ENCODE results near the gene CELSR1.
"Not testable (repeated sequence)": the region's sequence is repeated elsewhere in the genome, so short reads cannot be mapped to it uniquely, and the experiment has no call there.

CELSR1 gene

DNA sequence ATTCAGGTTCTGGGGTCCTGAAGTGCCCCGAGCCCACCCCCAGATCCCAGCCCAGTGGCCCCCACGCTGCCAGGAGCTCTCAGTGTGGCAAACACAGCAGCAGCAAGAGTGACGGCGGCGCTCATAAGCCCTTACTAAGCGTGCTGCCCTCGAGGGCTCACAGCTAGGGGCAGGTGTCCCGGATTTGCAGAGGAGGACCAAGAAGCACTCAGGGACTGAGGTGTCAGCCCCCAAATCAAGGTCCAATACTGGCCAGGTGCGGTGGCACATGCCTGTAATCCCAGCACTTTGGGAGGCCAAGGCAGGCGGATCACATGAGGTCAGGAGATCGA lies 25.4 kb downstream of the CELSR1 start:
- DNase-seq, result no peak

GRCh38 chr22:46511151-46512038 lies 26.0 kb downstream of the CELSR1 start:
- DNase-seq, result no peak

GRCh38 chr22:46509416-46510089 lies 27.9 kb downstream of the CELSR1 start:
- no peak for DNase-seq

DNA sequence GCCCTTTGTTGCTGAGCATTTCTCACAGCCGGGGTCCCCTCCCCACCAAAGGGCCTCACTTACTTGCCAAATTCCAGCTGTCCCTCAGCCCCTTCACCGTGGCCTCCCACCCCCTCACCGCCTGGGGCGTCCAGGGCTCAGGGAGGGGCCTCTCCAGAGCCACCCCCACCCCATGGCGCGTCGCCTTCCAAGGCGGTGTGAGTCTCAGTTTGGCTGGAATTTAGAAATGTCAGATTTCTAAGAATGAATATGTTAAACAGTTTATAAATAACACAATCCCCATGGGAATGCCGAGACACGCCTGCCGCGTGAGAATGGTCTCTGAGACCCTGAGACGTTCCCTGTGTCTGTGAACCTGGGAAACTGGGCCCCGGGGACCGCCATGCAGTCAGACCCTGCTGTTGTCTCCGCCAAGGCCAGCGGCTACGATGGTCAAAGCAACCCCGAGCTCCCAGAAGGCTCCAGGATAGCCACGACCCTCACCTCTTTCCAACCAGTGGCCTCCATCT lies 28.9 kb downstream of the CELSR1 start:
- DNase-seq, result no peak

GRCh38 chr22:46507451-46508425 lies 29.7 kb downstream of the CELSR1 start:
- no peak for DNase-seq

DNA sequence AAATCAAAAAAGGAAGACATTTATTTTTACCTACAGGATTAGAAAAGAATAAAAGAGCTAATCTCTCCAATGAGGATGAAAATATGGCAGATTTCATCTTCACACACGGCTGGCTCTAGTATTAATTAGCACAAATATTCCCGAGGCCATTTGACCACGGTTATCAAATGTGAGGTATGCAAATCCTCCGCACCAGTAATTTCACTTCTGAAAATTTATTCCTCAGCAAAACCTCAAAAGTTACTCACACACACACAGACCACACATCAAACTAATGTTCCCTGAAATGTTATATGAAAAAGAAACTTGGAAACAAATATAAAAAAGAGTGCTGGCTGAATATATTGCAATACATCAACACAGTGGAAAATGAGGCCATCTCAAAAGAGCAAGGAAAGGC lies 32.8 kb downstream of the CELSR1 start:
- no peak for DNase-seq

DNA sequence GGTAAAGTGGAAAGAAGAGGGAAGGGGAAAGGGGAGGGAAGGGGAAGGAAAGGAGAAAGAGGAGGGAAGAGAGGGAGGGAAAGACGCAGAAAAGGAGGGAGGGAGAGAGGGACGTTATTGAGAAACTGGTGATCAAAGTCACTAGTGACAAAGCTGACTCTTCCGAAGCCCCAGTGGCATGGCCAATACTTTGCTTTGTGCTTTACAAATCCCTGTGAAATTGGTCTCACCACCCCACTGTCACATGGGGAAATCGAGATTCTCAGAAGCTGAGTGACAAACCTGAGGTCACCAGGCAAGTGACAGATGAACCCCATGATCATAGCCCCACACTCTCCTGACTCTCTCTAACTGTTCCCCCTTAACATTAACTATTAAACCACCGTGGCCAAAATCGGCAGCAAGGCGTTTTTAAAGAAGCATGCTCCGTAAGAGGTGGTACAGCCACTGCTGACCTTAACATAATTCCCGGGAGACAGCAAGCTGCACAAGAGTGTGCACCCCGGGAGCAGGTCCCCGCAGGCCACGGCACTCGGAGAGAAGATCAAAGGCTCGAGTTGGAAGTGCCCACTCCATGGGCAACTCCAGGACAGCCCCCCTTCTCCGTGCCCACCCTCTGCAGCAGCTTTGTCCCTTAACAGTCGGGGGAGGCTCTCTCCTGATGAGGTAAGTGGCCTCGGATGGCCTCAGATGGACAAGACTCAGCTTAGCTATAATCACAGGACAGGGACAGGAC lies 34.8 kb downstream of the CELSR1 start:
- no peak for DNase-seq

- no peak for DNase-seq
Observed at GRCh38 chr22:46501701-46502100, 35.7 kb downstream of the CELSR1 start.

- not testable (repeated sequence) for DNase-seq
Observed at GRCh38 chr22:46501265-46501664, 36.2 kb downstream of the CELSR1 start.

DNA sequence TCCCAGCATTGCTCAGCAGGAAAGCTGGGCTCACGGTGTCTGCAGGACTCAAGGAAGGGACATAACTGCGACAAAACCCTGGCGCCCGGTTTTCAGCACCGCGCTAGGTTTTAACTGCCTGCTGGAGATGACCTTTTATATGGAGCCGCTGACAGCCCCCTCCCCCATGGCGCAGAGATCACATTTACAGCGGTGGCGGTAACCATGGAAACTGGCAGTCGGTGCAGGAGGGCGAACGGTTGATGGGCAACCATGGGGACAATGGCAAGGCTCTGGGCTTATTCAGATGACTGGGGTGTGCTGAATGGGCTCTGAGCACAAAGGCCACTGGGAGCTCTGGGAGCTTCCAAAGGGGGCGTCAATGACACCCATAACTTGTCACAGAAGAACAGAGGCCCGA lies 37.2 kb downstream of the CELSR1 start:
- DNase-seq, result no peak

DNA sequence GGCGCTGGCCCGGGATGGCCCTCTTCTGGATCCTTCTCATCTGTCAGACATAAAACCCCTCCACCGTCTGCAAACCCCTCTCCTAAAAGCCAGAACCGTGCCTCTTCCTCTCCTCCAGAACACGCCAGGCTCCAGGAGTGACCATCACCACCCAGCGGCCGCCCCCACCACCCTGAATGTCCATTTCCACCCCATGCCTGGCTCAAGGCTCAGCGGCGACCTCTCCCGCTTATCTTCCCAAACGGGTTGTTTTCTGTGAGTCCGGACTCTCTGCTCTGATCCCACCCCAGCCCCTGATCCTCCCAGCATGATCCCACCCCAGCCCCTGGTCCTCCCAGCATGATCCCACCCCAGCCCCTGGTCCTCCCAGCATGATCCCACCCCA lies 37.6 kb downstream of the CELSR1 start:
- DNase-seq, result no peak

DNA sequence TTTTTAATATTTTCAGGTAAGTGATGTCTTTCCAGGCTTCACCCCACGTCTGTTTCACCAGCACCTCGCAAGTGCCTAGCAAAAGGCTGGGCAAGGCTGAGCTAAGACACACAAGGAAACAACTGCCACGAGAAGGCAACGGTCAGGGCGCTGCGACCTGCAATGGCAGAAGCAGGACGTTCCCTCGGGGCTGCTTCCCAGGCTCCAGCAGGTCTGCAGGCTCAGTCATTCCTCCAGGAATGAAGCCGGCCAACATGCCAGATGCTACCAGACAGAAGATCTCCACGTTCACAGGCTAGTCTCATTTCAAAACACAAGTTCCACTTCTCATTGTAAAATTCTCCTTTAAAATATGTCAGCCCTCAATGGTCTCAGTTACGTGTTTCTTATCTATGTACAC lies 45.5 kb downstream of the CELSR1 start:
- DNase-seq, result no peak

DNA sequence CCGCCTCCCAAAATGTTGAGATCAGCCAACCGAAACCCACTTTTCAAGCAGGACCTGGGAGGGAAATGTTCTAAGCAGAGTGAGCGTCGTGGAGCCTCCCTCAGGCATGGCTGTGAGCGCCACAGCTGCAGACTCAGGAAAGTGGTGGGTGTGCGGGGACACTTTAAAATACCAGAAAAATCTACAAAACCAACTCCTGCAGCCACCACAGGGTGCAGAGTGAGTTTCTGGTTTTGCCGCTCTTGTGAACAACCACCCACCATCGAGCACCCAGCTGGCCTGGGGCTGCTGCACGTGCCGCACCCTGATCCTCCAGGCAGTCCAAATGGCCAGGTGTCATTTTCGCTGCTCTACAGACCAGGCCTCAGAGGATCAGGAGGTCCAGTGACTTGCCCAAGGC lies 46.9 kb downstream of the CELSR1 start:
- no peak for DNase-seq

- no peak for DNase-seq
Observed at GRCh38 chr22:46486996-46487717, 50.3 kb downstream of the CELSR1 start.

DNA sequence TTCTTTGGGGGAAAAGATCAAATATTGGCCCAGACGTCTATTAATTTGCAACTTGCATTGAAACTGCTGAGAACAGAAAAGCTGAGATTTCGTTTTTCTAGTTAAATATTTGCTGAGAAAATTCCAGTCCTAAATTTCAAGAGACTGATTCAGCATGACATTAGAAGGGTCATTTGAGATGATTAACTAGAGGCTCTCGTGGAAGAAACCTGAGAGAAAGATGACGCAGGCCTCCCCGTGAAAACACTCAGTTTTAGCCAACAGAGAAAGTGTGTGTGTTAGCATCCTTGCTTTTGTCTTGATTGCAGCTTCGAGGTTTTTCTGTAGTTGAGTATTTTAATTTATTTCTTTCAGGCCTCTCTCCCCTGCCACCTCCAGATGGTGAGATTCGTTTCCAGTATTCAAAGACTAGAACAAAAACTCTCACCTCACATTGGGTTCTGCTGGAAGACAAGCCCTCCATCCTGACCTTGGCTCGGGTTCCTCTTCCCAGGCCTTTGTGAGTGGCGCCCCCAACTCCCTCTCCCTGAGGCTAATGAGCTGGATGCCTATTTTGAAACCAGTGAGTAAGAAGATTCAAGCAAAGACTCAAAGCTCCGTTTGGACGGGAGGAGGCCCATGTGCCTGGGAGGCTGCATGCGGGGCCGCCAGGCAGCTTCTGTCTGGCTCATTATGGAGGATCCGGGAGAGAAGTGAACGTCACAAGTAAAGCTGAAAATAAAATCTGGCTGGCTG lies 52.4 kb downstream of the CELSR1 start:
- no peak for DNase-seq

DNA sequence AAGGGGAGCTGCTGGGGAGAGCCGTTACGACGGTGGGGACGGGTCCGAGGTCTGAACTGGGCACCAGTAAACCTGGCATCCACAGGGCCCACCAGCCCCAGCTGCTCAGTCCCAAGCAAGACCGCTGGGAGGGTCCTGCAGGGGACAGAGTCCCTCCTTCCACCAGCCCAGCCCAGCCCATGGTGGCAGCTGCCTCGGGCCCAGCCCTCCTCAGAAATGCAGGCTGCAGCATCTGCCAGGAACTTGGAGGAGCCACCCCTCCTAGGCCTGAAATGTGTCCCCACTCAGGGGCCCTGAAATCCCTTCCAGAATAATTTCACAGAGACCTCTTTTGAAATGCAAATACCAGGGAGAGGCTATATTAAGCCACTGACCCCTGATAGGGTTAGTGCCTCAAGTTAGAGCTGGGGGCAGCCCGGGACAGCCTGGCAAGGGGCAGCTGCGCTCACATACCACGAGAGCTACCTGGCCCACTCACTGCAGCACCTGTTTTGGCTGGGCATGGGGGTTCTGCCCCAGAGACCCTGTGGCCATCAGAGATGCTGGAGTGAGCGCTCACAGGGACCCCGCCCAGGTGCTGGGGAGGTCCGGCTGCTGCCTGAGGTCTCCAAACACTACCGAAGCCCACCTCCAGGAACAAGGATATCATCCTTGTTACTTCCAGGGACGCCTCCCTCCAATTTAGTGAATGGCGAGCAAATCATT lies 53.1 kb downstream of the CELSR1 start:
- DNase-seq, result no peak

DNA sequence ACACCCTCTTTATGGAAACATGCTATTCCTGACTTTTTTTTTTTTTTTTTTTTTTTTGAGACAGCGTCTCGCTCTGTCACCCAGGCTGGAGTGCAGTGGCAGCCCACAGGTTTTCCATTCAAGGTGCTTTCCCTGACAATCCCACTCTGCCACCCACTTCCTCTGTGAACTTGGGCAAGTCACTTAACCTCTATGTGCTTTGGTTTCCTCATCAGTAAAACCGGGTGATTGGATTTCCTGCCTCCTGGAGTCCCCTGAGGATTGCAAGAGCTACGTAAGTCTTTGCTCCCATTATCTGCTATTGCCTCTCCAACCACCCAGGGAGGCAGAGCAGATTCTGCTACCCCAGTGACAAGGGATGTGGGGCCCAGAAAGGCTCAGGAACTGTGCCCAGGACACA lies 54.1 kb downstream of the CELSR1 start:
- no peak for DNase-seq

GRCh38 chr22:46482056-46482675 lies 55.3 kb downstream of the CELSR1 start:
- DNase-seq, result no peak

DNA sequence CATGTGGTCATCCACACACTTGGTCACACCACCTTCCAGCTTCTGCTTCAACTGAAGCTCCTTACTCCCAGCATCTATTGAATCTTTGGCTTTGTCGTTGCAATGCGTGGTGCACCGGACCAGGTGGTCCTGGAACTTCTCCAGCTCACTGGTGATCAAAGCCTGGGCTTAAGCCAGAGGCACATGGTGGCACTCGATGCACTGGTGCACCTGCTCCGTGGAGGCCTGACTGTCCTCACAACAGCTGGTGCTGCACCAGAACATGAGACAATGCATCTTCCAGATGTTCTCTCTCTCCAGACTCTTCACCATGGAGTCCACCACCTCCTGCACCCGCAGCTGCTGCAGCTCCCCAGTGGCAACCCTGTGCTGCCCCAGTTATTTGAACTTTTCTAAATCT lies 56.0 kb downstream of the CELSR1 start:
- no peak for DNase-seq

DNA sequence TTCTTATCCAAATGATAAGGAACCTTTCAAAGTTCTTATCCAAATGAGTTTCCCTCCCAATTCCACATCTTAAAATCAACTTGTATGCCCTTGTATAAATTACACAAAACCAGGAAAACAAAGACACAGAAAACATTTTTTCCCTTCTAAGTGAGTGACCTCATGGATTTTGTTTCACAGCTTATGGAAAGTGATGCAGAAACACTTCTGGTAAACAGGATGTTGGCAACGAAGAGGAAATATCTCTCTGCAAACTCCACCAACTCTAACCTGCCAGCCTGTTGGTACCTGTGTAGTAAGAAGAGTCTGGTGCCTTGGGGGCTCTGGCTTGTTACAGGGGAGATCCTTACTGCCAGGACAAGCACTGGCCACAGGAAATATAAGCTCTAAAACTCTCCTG lies 57.0 kb downstream of the CELSR1 start:
- DNase-seq, result no peak
